8988T (cell line): ENCODE results near the gene TRIM15.

ENCODE experiments used
- DNase-seq: peaks from one replicate; pipeline ENCODE4 v3.0.0; 2011

TRIM15 gene

GRCh38 chr6:30147096-30147495 is 16.2 kb upstream of the TRIM15 start:
- no peak for DNase-seq

DNA sequence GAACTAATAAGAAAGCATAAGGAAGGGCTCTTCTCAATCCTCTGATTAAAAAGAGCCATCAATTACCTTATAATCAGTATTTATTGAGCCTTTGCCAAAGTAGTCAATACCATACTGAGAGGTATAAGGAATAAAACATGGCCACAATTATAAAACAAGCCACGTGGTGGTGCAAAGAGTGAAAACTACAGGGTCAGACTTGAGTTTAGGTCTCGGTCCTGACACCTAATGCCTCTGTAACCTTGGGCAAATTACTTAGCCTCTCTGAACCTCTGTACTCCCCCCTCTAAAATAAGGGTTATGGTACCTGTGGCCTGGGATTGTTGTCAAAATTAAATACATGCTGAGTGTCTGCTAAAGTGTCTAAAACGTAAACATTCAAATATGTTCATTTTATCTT is 14.1 kb upstream of the TRIM15 start:
- no peak for DNase-seq

DNA sequence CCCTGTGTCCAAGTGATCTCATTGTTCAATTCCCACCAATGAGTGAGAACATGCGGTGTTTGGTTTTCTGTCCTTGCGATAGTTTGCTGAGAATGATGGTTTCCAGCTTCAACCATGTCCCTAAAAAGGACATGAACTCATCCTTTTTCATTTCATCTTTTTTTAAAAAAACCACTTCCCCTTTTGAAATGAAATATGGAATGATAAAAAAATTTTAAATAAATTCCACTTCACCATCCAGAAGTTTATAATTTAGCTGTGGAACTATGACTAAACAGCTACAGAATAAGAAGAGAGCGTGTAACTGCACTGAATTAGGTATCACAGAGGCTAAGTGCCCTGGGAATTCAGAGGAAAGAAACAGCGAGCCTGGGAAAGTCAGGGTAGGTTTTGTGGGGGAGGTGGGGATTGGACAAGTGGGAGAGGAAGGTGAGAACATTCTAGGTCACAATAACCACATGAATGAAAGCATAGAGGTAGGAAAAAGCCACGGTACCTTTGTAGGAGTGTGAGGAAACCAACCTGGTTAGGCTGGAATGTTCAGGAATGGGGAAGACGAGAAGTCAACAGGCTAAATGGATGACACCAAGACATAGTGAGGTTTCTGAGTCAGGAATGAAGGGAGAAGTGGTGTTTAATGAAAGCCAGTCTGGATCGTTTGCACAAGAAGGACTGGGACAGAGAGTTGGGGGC is 13.3 kb upstream of the TRIM15 start:
- no peak for DNase-seq

GRCh38 chr6:30150671-30151395 is 12.5 kb upstream of the TRIM15 start:
- no peak for DNase-seq

DNA sequence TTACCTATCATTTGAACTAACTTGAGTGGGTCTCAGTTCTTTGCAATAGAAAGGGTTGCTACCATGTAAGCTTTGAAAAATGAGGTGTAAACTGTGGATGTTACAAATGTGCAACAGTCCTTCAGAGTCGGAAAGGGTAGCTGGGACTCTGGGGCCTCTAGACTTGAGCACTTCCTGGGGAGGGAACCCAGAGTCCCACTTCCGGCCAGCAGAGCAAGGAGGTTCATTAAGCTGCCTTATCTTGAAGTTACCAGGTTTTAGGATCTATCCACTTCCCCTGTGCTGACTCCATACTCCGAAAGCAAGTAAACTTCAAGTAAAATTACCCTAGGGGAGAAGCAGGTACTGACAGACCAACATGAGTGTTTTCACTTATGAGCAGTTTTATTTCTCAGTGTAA is 11.8 kb upstream of the TRIM15 start:
- DNase-seq: no peak

- DNase-seq: no peak
These were observed 11.2 kb upstream of the TRIM15 start for GRCh38 chr6:30152016-30152673.

- no peak for DNase-seq
These were observed 10.3 kb upstream of the TRIM15 start for GRCh38 chr6:30152910-30153610.

GRCh38 chr6:30154061-30154460 is 9.3 kb upstream of the TRIM15 start:
- DNase-seq: no peak

DNA sequence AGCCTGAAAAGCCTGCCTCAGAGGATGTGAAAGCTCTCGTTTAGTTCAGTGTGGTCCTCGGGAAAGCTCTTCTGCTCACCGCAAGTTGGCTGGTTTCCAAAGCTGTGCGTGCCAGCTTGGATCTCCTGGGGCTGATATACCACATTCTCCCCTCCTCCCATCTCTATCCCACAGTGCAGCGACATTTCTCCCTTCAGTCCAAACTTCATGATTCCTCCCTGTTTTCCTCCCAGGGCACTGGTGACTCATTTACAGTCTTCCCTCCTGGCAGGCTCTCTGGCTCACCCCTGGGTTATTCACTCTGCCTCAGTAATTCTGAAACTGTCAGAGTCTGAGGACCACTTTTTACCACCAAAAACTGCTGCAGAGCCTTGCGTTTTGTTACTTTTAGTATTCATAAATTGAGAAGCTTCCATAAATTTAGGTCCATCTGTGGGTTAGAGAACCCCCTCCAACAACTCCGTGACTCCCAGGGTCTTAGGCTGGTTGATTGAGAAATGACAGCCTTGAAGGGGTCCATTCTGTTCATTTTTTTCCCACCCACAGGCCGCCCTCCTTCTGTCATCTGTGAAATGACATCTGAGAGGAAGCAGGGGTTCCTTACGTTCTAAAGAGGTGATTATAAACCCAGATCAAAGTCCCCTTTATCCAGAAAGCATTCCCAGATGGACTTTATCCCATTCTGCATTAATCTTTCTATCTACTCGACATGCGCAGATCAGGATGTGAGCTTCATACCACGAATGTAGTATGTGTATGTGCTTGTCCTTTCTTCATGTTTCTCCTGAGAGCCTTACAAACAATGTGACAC is 8.4 kb upstream of the TRIM15 start:
- DNase-seq: peak; percentile 38

- DNase-seq: no peak
These were observed 7.7 kb upstream of the TRIM15 start for GRCh38 chr6:30155520-30156261.

GRCh38 chr6:30156262-30156599 is 7.1 kb upstream of the TRIM15 start:
- DNase-seq: no peak

GRCh38 chr6:30156774-30157173 is 6.6 kb upstream of the TRIM15 start:
- no peak for DNase-seq

GRCh38 chr6:30157581-30157980 is 5.8 kb upstream of the TRIM15 start:
- DNase-seq: no peak

GRCh38 chr6:30157999-30158398 is 5.3 kb upstream of the TRIM15 start:
- no peak for DNase-seq

GRCh38 chr6:30158475-30159040 is 4.8 kb upstream of the TRIM15 start:
- no peak for DNase-seq

DNA sequence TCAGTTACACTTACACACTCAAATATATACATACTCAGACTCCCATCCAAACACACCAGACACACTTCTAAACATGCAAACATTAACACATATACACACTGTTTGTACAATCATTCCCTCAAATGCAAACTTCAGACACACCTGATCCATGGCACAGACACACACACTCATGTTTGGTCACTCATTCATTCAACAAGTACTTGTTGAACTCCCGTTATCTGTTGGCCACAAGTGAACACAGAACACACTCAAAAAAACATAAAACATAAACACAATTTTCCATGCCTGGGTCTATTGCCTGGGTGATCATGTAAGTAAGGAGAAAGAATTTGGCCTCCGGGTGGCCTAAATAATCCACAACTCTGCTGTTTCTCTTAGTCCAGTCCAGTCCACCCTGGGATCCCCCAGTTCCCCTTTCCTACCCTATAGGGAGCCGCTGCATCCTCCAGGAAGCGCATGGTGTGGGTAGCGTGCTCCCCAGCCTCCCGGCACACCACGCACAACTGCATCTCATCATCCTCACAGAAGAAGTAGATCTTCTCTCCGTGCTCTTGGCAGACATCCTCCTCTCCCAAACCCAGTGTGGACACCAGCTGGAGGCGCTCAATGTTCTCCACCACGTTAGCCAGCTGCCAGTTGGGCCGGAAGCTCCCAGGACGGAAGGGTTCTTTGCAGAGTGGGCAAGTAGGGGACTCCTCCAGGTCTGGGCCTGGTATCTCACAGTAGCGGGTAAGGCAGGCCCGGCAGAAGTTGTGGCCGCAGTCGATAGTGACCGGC is 3.1 kb upstream of the TRIM15 start:
- DNase-seq: no peak

GRCh38 chr6:30160785-30161531 is 2.4 kb upstream of the TRIM15 start, which contains the start of gene TRIM10:
Gene TRIM10, minus strand, starts transcription at chr6:30161211. Its CDS starts 353 bp downstream, at chr6:30160858.
- no peak for DNase-seq

- DNase-seq: no peak
These were observed 869 bp upstream of the TRIM15 start for GRCh38 chr6:30162265-30163089.
